Retinal pigment epithelial cell (primary cell): Measurements from ENCODE around the gene OR56A4.

Source experiments
- DNase-seq: peaks from one replicate; pipeline ENCODE4 v3.0.0-alpha.2; 2010; ENCODE audit warnings: low read depth
- H3K4me3 ChIP-seq: 2 replicates; pipeline ENCODE4 v1.5.1; 2011; ENCODE audit warnings: mild to moderate bottlenecking, low read length, control low read depth, moderate library complexity
- TF ChIP-seq, protein P1 (sequence below): conservative IDR thresholded peaks from 2 replicates; pipeline ENCODE4 v1.5.1; 2011; ENCODE audit warnings: low read depth, low read length, control low read depth, inconsistent platforms

OR56A4 gene

DNA sequence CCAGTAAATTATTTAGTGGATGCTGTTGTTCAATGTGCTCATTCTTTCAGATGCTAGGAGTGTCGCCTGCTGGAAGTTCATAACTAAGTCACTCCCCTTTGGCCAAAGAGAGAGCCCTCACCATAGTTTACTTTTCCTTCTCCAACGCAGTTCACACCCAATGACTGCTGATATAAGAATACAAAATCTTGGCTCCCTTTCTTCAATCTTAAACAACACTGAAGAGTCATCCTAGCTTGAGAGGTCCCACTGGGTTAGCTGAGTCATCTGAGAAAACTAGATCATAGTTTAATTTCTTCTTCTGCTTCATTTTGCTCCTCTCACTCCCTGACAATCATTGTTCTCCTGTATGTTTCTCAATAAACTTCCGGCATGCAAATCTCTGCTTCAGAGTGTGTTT, 14.6 kb downstream of the OR56A4 start:
- TF ChIP-seq, protein P1, sequence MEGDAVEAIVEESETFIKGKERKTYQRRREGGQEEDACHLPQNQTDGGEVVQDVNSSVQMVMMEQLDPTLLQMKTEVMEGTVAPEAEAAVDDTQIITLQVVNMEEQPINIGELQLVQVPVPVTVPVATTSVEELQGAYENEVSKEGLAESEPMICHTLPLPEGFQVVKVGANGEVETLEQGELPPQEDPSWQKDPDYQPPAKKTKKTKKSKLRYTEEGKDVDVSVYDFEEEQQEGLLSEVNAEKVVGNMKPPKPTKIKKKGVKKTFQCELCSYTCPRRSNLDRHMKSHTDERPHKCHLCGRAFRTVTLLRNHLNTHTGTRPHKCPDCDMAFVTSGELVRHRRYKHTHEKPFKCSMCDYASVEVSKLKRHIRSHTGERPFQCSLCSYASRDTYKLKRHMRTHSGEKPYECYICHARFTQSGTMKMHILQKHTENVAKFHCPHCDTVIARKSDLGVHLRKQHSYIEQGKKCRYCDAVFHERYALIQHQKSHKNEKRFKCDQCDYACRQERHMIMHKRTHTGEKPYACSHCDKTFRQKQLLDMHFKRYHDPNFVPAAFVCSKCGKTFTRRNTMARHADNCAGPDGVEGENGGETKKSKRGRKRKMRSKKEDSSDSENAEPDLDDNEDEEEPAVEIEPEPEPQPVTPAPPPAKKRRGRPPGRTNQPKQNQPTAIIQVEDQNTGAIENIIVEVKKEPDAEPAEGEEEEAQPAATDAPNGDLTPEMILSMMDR = no peak
- no peak for DNase-seq
- H3K4me3 ChIP-seq = no peak overlapping the region

DNA sequence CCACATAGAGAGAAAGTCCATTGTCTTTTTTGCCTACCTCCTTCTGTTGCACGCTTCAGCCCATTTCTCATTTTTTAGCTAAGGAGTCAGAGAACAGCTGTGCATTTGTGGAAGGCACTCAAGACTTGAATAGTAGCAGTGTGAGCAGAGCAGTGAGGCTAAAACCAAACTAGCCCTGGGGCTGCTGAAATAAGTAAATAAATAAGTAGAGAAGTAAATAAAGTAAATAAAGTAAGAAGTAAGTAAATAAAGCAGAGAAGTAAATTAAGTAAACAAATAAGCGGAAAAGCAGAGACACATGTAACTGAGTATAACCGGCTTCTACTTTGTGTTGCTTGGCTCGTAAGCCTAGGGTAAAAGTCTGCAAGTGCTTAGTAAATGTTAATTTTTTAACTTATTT, 17.5 kb downstream of the OR56A4 start:
- H3K4me3 ChIP-seq = no peak overlapping the region
- no peak for DNase-seq
- TF ChIP-seq, protein P1 = no peak

DNA sequence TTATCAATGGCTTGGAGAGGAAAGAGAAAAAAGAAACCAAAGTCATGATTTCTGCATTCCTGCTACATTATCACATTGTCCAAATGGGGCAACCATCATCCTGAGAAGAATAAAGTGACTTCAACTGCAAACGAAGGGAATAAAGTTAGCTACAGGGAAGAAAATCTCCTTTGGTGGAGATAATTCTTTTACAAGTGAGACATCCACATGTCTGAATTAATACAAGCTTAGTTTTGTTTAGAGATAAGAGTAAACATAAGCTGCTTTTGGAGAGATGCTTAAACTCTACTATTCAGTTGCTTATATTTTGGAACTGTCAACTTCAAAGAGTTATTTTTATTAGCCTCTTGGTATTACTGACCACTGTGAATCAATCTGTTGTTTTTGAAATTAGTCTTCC, 19.9 kb downstream of the OR56A4 start, which contains the start of gene OR52L1:
Gene OR52L1, minus strand, starts transcription at position 101 of the 400 bp plus-strand sequence. Its CDS starts 55 bp downstream, at position 46.
- DNase-seq = no peak
- TF ChIP-seq, protein P1 = no peak
- no peak within 1 kb of the TSS for H3K4me3 ChIP-seq

DNA sequence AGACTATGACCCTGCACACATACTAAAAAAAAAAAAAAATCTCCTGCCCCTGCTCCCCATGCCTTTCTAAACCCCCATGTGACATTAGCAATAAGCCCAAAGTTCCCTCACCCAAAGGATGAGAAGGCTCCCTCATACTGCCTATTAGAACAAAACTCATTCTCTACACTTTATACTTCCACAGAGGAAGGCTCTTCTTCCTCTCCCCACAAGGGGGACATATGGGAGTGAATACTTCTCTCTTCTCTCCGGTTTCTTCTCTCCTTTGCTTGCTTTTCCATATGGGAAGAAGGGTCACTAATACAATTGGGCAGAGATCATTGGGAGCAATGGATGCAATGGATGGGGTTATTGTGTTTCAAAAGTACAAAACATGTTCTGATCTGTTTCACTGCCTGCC, 23.3 kb downstream of the OR56A4 start:
- DNase-seq = no peak
- H3K4me3 ChIP-seq = no peak overlapping the region
- TF ChIP-seq, protein P1 = no peak

DNA sequence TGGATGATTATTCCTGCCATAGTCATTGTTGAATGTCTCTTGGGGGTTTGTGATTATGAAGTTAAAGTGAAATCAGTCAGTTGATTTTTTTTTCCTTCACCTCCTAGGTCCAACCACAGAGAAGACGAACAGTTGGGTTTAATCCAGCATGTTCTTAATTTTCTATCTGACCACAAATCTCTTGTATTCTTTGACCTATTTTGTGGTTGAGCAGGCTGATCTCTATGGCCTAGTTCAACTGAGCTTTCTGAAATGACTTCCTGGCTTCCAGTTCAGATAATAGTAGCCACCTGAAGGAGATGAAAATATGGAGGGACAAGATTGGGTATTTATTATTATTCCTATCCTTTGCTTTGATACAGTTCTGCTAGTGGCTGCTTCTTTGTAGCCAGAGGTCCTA, 33.2 kb downstream of the OR56A4 start:
- no peak for DNase-seq
- no peak overlapping the region for H3K4me3 ChIP-seq
- TF ChIP-seq, protein P1 = no peak

DNA sequence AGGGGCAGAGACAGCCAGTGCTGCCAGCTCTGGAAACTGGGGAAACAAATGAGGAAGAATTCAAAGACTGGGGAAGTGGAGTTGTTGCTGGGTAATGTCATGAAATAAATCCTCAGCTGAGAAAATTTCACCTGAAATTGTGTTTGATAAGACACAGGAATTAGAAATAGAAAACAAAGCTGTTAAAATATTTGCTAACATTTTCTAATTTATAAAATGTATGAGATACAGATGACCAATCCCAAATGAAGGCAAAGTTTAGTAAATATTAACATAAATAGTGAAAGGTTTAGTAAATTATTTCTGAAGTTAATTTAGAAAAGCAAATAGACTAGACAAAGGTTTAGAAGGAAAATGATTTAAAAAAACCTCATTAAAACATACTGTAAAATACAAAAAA, 38.4 kb downstream of the OR56A4 start, which contains the start of gene OR56A5:
Gene OR56A5, minus strand, starts transcription at position 101 of the 400 bp plus-strand sequence. Its CDS starts 0 bp downstream, at position 101.
- DNase-seq = no peak
- no peak within 1 kb of the TSS for H3K4me3 ChIP-seq
- TF ChIP-seq, protein P1 = no peak

DNA sequence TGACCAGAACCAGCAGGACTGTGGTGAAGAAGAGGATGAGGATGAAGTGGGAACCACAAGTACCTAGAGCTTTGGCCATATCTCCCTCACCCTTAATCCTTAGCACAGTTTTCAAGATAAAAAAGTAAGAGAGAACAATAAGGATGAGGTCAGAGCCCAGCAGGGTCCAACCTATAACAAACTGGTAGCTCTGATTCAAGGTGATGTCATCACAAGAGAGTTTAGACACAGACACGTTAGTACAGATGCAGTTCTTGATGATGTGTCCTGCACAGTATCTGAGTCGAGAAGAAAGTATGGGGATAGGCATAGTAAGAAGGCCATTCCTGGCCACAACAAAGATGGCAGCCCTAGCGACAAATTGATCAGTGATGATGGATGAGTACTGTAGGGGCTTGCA, 39.0 kb downstream of the OR56A4 start:
- H3K4me3 ChIP-seq = no peak overlapping the region
- TF ChIP-seq, protein P1 = no peak
- no peak for DNase-seq
